Measurements from ENCODE around the gene PARP1.

Gene PARP1

GRCh38 chr1:226376300-226376699 lies 31.6 kb downstream of the PARP1 start:
- no peak for DNase-seq (ENCODE audit: low spot score)

DNA sequence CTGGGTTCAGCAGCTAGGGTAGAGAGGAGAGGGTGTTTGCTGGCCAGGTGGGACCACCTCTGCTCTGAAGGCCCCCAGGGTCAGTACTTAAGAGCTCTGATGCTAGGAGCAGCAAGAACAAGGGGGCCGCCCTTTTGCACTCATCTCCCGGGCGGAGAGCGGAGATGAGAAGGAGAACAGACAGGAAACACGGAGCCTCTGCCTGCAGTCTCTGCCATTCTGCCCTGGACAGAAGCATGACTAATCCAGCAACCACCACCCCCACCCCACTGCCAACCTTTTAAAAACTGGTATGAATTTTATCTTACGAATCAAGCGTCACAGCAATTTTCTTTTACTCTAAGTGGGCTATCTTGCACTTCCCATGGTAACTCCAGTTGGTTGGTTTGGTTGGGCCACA lies 34.5 kb downstream of the PARP1 start:
- DNase-seq (ENCODE audit: low spot score): no peak

- DNase-seq (ENCODE audit: low spot score): no peak
These were observed 35.0 kb downstream of the PARP1 start for GRCh38 chr1:226372885-226373284.

DNA sequence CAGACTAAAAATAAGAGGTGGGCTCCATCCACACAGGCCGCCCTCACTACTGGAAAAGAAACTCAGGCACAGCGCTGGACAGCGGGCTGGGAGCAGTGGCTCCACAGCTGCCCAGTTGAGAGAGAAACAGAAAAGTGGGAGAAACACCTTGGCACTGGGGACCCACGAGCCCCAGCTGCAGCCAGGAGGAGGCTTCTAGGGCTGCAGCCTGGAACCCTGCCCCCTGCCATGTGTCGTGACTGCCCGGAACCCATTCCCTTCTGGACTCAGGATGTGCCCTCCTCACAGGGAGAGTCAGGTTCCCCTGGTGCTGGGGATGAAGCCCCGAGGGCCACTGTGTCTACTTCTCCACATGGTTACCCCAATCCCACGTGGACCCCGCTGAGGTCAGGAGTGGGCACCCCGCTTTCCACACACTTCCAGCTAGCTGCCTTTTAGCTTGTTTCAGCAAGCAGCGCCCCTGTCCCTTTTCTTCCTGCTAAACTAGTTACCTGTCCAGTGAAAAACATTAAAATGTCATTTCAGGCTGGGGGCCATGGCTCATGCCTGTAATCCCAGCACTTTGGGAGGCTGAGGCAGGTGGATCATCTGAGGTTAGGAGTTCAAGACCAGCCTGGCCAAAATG lies 35.9 kb downstream of the PARP1 start:
- no peak for DNase-seq (ENCODE audit: low spot score)

- DNase-seq (ENCODE audit: low spot score): no peak
These were observed 36.7 kb downstream of the PARP1 start for GRCh38 chr1:226371027-226371694.

GRCh38 chr1:226370144-226370923 lies 37.6 kb downstream of the PARP1 start:
- no peak for DNase-seq (ENCODE audit: low spot score)

DNA sequence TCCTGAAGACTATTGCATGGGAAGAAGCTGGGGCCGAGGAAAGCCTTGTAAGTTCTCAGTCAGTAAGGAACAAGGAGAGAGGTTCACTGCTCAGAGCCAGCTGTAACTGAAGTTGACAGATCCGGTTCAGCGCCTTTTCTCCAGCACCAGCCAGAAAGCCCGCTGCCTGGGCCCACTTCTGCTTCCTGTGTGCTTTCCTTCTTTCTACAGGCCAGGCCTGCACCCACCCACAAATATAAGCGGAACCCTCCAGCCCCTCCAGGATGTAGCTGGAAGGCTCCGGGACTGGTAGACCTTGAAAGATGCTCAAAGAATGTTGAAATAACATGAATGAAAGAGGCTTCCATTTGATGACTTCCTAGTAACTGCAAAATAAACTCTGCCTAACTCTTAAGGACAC lies 38.8 kb downstream of the PARP1 start:
- no peak for DNase-seq (ENCODE audit: low spot score)

- DNase-seq (ENCODE audit: low spot score): no peak
These were observed 41.6 kb downstream of the PARP1 start for GRCh38 chr1:226366290-226366689.

- DNase-seq (ENCODE audit: low spot score): no peak
These were observed 42.1 kb downstream of the PARP1 start for GRCh38 chr1:226365831-226366231.

GRCh38 chr1:226364901-226365565 lies 42.9 kb downstream of the PARP1 start:
- no peak for DNase-seq (ENCODE audit: low spot score)

- DNase-seq (ENCODE audit: low spot score): no peak
These were observed 43.4 kb downstream of the PARP1 start for GRCh38 chr1:226364514-226364899.

DNA sequence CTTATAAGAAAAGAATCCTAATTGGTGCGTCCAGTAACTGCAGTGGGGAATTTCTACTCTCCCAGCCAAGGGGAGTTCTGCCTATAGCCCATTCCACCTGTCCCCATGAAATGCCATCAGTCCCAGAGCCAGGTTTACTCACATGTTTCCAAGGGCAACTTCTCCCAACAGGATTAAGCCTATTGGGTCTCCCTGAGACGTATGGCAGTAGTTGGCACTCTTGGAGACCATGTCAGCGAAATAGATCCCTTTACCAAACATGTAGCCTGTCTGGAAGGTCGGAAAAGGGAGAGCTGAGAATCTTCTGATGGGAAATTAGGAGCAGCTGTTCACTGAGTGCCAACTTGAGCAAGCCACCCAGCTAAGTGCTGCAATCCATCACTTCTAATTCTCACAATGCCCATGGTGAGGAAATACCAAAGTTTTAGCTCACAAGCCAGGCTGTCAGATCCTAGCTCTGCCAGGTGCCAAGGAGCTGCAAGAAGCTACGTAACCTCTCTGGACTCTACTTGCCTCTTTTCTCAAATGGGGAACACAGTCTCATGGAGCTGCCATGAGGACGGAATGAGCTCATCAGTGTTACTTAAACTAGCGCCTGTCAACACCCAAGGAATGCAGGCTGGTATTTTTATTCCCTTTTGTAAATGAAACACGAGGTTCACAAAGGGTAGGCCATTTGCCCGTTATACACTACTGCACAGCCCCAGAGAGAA lies 43.9 kb downstream of the PARP1 start:
- DNase-seq (ENCODE audit: low spot score): no peak

DNA sequence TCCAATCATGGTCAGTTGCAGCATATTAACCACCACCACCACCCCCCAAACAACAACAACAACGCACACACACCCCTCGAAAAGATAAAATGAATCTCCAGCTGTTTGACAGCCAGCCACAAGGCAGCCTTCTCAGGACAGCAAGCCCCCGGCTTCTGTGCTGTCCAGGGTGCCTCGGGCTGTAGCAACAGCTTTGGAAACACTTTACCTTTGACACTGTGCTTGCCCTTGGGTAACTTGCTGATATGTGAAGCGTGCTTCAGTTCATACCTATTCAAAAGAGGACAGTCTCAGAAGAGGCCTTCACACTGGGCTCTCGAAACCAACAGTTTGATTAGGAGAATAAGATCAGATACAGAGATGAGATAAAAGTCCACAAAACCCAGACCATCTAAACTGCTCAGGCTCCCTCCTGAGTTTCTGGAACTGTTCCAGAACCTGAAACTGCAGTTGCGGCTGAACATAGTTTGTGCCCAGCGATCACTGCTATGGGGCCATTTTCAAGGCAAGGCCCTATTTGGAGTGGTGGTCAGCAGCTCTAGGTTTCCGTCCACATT lies 44.9 kb downstream of the PARP1 start:
- DNase-seq (ENCODE audit: low spot score): no peak

GRCh38 chr1:226362361-226362760 lies 45.5 kb downstream of the PARP1 start:
- no peak for DNase-seq (ENCODE audit: low spot score)

GRCh38 chr1:226360106-226360746 lies 47.7 kb downstream of the PARP1 start:
- DNase-seq (ENCODE audit: low spot score): no peak

- DNase-seq (ENCODE audit: low spot score): no peak
These were observed 50.5 kb downstream of the PARP1 start for GRCh38 chr1:226357416-226357815.

- no peak for DNase-seq (ENCODE audit: low spot score)
These were observed 52.0 kb downstream of the PARP1 start for GRCh38 chr1:226355669-226356551.

- DNase-seq (ENCODE audit: low spot score): no peak
These were observed 52.9 kb downstream of the PARP1 start for GRCh38 chr1:226355016-226355415.

GRCh38 chr1:226353698-226354525 lies 54.0 kb downstream of the PARP1 start:
- DNase-seq (ENCODE audit: low spot score): no peak

All from CD4-positive, alpha-beta T cell treated with Interleukin-6 at 100 ng/mL for 8 hours (primary cell).